Left ventricle myocardium superior (tissue), 1 donor: ENCODE measurements around the gene VWA1. TPM values are rescaled to one million over a fixed set of nuclear protein-coding genes. Genes with fewer than 3 reads are reported as not detected.
"Not testable (repeated sequence)": the region's sequence is repeated elsewhere in the genome, so short reads cannot be mapped to it uniquely, and the experiment has no call there.

ENCODE experiments used
- ATAC-seq: fragments of 200-7000 bp; cut with Tn5 transposase; one replicate; pipeline ENCODE4 v1.9.1; 2020; ENCODE audit warnings: mild to moderate bottlenecking, moderate library complexity
- DNase-seq: peaks from one replicate; pipeline ENCODE4 v3.0.0-alpha.2; 2020
- intact Hi-C: fragments of 100-400 bp; cut with micrococcal nuclease; formaldehyde crosslinking; loops from one replicate; pipeline ENCODE4 v1.11.0; 2022
- total RNA-seq: library from RNA; stranded (reverse); fragmentation: NEBNext Ultra II Directional; extraction: Animal tissue kit (Norgen Biotek cat#: 25700); gene quantifications from one replicate; pipeline ENCODE4 v1.2.1, GENCODE V29; 2021
- donor health status: DM: no; HTN: yes; CAD: no; lungs with severe emphysema.

Gene VWA1
- total RNA-seq, 1 donor from 2014 or later = 13.5 TPM

DNA sequence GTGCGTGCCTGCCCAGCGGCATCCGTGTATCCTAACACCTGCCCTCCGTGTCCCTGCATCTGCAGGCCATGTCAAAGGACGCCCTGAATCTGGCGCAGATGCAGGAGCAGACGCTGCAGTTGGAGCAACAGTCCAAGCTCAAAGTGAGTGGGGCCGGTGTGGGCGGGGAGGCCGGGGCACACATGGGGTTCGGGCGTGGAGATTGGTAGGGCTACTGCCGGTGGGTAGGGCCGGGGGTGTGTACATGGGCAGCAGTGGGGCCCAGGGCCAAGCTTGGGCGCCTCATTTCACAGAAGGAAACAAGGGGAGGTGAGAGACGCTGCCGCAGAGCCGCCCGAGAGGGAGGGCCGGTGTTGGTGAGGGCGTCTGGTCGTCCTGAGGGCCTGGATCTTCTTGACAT is 15.1 kb downstream of the VWA1 start:
- ATAC-seq, DNase-seq, intact Hi-C loops: not testable (repeated sequence)

- ATAC-seq (no peak), DNase-seq (no peak)
- intact Hi-C loops = no loop called here
Observed at GRCh38 chr1:1451696-1452364, 16.3 kb downstream of the VWA1 start.

DNA sequence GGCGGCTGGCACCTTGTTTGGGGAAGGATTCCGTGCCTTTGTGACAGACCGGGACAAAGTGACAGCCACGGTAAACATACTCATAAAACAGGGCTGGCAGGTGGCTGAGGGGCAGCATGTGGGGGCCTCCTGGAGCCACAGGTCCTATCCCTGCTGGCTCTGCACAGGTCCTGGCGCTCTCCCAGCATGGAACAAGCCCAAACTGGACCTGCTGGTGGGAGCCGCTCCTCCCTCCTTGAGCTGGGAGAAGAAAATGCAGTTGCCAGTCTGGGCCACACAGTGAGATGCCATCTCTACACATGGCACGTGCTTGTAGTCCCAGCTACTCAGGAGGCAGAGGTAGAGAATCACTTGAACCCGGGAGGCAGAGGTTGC is 16.9 kb downstream of the VWA1 start:
- intact Hi-C loops, DNase-seq, ATAC-seq: not testable (repeated sequence)

GRCh38 chr1:1452882-1453281 is 17.4 kb downstream of the VWA1 start:
- no peak for DNase-seq
- intact Hi-C loops = no loop called here
- no peak for ATAC-seq

DNA sequence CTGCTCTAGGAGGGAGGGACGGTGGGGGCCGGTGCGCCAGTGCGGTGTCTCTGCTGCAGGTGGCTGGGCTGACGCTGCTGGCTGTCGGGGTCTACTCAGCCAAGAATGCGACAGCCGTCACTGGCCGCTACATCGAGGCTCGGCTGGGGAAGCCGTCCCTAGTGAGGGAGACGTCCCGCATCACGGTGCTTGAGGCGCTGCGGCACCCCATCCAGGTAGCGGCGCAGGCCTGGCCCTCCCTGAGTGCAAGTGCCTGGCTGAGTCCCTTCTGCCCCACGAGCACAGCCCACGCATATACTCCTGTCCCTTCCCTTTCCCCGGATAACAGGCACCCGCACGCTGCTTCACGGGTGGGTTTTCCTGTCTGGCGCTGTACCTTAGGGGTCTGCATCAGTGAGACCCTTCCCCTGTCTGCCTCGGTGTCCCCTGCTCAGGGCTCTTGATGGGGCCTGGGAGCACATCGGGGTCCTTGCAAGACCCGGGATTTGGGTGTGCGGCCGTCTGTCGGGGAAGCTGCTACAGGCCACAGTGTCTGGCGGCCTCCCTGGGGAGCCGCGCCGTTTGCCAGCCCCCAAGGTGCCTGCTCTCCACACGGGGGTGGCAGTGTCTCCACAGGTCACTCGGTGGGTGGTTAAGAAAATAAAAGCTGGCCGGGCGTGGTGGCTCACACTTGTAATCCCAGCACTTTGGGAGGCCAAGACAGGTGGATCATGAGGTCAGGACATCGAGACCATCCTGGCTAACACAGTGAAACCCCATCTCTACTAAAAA is 19.0 kb downstream of the VWA1 start:
- ATAC-seq, intact Hi-C loops, DNase-seq: not testable (repeated sequence)

- ATAC-seq (no peak), DNase-seq (no peak)
- intact Hi-C loops = no loop called here
Observed at GRCh38 chr1:1455366-1455884, 19.9 kb downstream of the VWA1 start.

DNA sequence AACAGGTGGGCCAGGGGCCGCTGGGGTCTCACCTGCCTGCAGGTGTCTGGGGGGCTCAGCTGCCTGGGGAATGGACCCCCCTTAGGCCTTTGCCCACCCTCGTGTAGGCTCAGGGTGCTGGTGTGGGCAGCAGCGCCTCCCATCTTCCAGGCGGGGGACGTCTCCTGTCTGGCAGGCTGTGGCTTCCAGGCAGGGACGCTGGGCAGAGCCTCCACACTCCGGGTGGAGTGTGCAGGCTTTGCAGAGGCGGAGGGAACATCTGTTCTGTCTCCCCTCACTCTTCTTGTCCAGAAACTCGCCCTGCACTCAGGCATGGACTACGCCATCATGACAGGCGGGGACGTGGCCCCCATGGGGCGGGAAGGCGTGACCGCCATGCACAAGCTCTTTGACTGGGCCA is 20.4 kb downstream of the VWA1 start:
- DNase-seq, ATAC-seq, intact Hi-C loops: not testable (repeated sequence)

DNA sequence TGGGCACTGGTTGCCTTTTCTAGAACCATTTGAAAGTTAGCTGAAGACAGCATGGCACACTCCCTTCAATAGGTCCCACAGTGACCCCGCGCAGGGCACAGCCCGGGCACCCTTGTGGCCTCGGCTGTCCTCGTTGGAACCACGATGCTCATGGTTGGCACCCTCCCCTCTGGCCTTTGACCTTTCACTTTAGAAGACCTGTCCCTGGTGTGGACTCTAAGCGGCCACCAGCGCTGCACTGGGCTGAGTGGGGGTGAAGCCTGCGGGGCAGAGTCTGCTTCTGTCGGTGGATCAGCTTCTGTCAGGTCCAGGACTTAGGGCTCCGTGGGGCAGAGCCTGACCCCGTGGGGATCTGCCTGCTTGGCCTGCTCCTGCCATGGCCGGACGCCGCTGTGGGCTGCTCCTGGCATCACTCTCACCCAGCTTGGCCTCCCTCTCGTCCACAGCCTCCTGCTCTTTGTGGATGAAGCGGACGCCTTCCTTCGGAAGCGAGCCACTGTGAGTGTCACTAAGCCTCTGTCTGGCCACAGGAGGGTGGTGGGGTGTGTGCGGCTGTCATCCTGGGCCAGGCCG is 21.3 kb downstream of the VWA1 start:
- ATAC-seq, DNase-seq, intact Hi-C loops: not testable (repeated sequence)

DNA sequence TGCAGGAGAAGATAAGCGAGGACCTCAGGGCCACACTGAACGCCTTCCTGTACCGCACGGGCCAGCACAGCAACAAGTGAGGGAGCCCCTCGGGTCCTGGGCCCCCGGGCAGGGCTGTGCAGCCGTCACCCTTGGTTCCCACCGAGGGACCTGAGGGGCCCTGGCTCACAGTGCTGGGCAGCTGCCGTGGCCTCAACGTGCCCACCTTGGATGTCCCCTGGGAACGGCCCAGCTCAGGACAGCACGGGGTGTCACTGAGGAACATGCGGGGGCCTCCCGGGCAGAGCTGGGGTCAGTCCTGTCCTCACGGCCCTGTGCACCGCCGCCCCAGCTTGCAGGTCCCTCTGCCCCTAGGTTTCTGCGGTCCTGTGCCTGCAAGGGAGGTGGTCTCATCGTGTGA is 23.7 kb downstream of the VWA1 start:
- intact Hi-C loops, ATAC-seq, DNase-seq: not testable (repeated sequence)

GRCh38 chr1:1459711-1460110 is 24.2 kb downstream of the VWA1 start:
- ATAC-seq, DNase-seq, intact Hi-C loops: not testable (repeated sequence)

DNA sequence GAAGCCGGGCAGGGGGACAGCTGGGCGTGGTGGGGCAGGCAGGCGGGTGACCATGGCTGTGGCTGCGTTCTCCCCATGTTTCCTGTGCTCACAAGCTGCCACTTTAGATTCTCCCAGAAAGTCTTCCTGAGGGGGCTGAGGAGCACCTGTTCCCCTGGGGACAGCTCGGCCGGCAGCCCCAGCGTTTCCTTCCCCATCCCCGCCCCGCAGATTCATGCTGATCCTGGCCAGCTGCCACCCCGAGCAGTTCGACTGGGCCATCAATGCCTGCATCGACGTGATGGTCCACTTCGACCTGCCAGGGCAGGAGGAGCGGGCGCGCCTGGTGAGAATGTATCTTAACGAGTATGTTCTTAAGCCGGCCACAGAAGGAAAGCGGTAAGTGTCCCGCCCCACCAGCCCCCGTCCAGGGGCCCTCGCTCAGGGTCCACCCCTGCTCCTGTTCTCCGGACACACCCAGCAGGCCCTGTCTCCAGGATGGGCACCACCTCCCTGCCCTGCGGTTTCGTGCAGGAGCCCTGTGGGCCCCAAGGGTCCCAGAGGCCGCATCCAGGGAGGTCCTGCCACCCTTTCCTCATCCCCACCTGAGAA is 25.1 kb downstream of the VWA1 start:
- ATAC-seq (no peak), DNase-seq (no peak)
- intact Hi-C loops = no loop called here

DNA sequence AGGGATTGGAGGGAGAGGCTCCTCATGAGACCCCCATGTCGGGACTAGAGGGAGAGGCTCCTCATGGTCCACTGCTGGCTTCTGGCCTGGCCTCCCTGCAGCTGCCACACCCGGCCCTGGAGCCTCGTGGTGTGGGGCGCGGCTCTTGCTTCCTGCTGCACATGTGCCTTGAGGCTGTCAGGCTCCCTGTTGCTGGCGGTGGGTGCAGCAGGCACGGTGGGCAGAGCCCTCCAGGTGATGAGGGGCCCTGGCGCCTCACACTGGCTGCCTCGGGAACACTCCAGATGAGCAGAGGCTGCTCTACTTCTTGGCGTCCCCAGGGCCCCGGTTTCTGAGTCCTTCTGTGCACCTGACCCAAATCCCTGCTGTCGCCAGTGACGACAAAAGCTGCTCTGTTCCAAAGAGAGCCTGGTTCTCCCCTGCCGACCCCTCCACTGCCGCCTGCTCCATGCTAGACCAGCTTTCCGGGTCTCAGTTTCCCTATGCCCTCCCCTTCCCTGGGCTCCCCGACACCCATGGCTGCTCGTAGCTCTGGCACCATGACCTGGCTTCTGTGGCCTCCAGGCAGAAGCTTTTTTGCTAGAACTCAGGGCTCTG is 26.3 kb downstream of the VWA1 start:
- intact Hi-C loops = no loop called here
- DNase-seq (no peak), ATAC-seq (no peak)

DNA sequence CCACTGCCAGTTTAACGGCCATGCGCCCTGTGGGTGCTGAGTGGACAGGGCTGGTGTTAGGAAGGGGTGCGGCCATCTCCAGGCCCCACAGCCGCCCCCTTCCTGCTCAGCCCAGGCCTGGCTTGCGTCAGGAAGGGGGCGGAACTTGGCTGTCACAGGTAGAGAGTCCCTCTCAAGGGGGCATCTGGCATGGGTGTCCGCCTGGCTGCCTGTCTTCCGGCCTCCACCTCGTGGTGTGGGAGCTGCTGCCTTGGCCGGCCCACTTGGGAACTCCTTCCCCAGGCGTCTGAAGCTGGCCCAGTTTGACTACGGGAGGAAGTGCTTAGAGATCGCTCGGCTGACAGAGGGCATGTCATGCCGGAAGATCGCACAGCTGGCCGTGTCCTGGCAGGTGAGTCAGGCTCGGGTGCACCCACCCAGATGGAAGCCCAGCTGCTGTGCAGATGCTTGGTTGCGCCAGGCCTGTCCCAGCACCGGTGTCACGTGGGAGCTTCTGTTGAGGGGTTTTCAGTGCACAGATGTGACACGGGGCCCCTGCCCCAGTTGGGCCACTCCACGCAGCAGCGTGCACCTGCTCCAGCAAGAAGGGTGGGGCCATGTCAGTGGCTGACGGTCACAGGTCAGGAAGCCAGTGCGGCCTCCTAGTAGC is 27.0 kb downstream of the VWA1 start:
- intact Hi-C loops = no loop called here
- DNase-seq (peak; percentile 52), ATAC-seq (peak; percentile 76)

- DNase-seq = no peak
- intact Hi-C loops = no loop called here
- ATAC-seq = no peak
Observed at GRCh38 chr1:1463312-1463711, 27.8 kb downstream of the VWA1 start.

GRCh38 chr1:1468196-1468985 is 32.9 kb downstream of the VWA1 start:
- ATAC-seq, DNase-seq, intact Hi-C loops: not testable (repeated sequence)

DNA sequence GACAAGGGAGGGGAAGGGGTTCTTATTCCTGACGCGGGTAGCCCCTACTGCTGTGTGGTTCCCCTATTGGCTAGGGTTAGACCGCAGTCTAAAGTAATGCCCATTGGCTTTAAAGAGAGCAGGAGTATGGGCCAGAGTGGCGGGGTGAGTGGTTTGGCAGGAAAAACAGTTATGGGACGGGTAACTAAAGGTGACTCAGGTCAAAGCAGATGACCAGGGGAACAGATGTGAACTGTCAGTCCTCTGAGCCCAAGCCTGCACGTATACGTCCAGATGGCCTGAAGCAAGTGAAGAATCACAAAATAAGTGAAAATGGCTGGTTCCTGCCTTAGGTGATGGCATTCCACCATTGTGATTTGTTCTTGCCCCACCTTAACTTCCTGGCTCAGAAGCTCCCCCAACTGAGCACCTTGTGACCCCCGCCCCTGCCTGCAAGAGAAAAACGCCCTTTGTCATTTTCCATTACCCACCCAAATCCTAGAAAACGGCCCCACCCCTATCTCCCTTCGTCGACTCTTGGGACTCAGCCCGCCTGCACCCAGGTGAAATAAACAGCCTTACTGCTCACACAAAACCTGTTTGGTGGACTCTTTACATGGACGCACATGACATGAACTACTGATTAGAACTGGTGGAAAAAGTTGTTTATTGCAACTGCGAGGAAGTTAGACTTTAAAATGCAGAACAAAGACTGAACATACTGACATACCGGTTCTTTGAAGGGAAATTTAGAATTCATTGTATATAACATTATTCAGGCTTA is 35.3 kb downstream of the VWA1 start:
- intact Hi-C loops = no loop called here
- DNase-seq = no peak
- peak; percentile 7 for ATAC-seq

DNA sequence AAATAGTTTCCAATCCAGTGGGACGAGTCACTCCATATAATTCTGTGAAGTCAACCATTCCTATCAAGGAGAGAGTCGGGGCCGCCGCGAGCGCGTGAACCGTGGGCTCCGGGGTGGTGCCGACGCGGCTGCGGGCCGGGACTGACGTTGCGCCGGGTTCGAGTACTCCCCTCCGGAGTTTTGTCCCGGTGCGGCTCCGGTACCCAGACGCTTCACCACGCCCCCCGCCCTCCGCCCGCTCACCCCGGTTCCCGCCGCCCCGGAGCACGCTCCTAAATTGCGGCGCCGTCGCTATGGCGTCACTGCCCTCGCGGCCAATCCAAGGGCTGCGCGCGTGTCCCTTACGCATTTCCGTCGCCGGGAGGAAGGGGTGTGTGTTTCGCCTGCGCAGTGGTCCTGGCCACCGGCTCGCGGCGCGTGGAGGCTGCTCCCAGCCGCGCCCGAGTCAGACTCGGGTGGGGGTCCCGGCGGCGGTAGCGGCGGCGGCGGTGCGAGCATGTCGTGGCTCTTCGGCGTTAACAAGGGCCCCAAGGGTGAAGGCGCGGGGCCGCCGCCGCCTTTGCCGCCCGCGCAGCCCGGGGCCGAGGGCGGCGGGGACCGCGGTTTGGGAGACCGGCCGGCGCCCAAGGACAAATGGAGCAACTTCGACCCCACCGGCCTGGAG is 36.0 kb downstream of the VWA1 start, which contains the start of gene ATAD3B:
ATAD3B (plus strand) TSS at position 377 of the 664 bp plus-strand sequence; CDS start at position 497, 120 bp downstream.
- ATAC-seq = peak; percentile 99
- DNase-seq = peak; percentile 97
- intact Hi-C loops = no loop called here
